DMS 273 (cell line): ENCODE data around the gene INTS3.
"Not testable (repeated sequence)": the region's sequence is repeated elsewhere in the genome, so short reads cannot be mapped to it uniquely, and the experiment has no call there.

Experiments
- DNase-seq: peaks from one replicate; lab custom pipeline; 2025; ENCODE audit not compliant: unreplicated experiment; lab: John Stamatoyannopoulos, UW

INTS3 gene

DNA sequence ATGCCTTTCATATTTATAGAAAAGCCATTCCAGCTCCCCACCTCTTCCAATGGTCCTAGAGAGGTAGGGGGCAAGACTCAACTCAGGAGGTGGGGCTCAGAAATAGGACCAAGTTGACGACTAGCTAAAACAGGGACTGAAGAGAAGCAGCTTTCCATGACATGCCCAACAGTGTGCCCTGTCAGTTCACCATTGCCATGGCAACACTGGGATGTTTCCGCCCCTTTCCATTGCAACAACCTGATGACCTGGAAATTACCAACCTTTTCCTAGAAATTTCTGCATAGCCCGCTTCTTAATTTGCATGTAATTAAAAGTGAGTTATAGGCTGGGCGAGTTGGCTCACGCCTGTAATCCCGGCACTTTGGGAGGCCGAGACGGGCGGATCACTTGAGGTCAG is 22.4 kb upstream of the INTS3 start:
- DNase-seq: no peak

- no peak for DNase-seq
These were observed 16.8 kb upstream of the INTS3 start for GRCh38 chr1:153711026-153711425.

DNA sequence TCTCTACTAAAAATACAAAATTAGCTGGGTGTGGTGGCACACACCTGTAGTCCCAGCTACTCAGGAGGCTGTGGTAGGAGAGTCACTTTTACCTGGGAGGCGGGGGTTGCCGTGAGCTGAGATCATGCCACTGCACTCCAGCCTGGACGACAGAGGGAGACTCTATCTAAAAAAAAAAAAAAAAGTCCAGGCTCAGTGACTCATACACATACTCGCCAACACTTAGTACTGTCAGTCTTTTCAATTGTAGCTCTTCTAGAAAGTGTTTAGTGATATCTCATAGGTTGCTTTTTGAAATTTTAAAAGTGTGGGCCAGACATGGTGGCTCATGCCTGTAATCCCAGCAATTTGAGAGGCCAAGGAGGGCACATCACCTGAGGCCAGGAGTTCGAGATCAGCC is 11.6 kb upstream of the INTS3 start:
- not testable (repeated sequence) for DNase-seq

DNA sequence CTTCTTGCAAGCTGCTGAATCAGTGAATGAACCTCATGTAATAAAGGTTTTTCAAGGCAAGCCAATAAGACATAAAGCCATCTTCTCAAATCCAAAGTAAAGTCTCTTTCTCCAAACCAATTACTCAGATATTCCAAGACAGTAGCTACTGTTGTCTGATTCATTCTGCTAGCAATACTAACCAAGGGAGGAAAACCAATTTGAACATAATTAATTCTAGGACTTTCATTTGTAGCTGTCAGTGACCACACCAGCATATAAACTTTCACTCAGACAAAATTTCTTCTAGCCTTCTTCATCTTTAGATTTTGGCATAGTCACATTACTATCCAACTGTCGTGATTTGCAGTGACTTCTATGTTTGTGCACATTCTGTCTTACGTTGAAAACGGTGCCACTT is 10.5 kb upstream of the INTS3 start:
- DNase-seq: no peak

GRCh38 chr1:153723687-153724086 is 4.2 kb upstream of the INTS3 start:
- no peak for DNase-seq

GRCh38 chr1:153724634-153725033 is 3.2 kb upstream of the INTS3 start:
- DNase-seq: not testable (repeated sequence)

DNA sequence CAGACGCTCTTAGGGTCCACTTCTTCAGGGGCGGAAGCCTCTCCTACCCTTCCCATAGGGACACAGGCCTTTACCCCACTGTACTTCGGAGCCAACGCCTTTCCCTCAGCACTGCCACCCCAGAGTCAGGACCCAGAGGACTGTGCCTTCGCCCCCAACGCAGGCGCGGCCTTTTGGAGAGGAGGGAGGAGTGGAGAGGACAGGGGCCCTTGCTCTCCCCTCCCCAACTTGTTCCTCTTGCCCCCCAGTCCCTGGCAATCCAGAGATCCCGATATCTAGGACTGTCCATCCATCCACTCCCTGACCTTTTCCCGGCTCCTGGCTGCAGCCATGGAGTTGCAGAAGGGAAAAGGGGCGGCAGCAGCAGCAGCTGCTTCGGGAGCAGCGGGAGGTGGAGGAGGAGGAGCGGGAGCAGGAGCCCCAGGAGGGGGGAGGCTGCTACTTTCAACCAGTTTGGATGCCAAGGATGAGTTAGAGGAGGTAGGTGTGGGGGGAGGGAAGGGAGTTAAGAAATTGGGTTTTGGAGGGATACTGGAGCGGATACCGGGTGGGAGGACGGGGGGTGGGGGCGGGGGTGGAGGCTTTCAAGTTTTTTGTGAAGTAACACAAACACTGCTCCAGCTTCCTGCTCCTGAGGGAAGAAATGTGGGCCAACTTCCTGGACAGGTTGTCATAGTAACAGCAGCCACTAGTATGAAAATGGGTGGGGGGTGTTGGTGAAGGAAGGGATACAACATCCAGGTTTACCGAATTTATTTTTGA is 636 bp downstream of the INTS3 start:
- DNase-seq: peak; percentile 79

DNA sequence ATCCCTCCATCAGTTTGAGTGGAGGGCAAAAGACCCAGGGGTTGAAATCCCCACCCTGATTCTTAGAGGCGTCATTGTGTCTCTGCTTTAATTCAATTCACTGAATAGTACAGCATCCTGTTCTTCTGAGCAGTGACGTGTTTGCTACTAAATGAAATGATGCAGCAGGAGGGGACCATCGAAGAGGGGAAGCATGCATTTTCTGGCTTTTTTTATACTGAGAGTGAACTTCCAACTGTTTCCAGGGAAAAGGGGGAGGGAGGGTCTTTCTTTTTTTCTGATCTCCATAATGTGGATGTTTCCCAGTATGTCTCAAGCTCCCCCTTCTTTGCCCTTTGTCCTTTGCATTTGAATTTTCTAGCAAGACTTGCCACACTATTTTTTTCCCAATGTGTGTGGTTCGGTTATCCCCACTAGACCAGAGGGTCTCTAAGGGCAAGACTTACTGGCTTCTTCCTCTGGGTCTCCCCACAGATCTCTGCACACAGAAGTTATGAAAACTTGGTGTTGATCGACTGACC is 2.7 kb downstream of the INTS3 start:
- no peak for DNase-seq

GRCh38 chr1:153733970-153734369 is 6.1 kb downstream of the INTS3 start:
- no peak for DNase-seq

DNA sequence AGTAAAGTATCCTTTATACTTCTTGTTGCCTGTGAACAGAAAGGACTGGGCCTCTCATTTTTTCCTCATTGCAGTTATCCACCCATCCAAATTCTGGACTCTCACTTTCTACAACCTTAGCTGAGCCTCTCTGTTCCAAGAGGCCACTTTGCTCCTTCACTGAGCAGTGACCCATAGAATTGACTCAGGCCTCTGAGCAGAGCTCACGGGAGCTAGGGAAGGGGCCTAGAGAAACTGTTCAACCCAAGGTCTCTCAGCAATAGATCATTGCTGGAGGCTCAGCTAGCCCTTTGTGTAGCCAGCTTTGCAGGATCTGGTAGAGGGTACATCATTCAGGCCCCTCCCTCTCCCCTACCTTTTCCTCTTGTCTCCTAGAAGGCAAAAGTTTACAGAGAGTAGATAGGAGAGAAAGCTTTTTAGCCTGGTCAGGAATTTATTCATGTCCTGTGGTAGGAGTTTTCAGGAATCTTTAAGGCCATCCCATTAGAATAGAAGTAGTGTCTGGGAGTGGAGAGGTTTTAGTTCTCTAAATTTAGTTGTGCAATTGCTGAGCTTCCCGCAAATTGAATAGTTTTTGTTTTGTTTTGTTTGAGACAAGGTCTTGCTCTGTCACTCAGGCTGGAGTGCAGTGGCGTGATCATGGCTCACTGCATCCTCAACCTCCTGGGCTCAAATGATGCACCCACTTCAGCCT is 6.7 kb downstream of the INTS3 start:
- no peak for DNase-seq

DNA sequence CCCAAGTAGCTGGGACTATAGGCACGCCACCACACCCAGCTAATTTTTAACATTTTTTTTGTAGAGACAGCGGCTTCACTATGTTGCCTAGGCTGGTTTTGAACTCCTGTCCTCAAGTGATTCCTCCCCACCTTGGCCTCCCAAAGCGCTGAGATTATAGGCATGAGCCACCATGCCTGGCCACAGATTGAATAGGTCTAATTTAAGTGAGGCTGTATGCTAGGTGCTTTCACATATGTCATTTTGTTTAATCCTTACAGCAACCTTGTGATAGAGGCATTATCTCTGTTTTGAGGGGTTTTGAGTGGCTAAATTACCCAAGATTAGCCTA is 7.2 kb downstream of the INTS3 start:
- DNase-seq: no peak

DNA sequence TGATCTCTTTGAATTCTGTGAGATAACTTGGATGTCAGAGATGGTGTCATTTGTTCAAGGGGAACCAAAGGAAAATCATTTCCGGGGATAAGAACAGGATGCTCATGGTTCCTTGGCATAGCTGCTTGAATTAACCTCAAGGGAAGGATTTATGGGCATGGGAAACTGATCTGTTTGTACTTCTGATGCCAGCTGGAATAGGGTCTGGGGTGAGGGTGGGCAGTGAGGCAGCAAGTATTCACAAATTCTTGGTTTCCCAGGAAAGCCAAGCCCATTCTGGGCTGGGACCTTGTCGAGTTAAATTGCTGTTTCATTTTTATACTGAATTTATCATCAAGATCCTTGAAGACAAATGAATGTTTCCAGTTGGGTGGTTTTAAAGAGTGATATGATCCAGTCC is 14.1 kb downstream of the INTS3 start:
- DNase-seq: no peak

DNA sequence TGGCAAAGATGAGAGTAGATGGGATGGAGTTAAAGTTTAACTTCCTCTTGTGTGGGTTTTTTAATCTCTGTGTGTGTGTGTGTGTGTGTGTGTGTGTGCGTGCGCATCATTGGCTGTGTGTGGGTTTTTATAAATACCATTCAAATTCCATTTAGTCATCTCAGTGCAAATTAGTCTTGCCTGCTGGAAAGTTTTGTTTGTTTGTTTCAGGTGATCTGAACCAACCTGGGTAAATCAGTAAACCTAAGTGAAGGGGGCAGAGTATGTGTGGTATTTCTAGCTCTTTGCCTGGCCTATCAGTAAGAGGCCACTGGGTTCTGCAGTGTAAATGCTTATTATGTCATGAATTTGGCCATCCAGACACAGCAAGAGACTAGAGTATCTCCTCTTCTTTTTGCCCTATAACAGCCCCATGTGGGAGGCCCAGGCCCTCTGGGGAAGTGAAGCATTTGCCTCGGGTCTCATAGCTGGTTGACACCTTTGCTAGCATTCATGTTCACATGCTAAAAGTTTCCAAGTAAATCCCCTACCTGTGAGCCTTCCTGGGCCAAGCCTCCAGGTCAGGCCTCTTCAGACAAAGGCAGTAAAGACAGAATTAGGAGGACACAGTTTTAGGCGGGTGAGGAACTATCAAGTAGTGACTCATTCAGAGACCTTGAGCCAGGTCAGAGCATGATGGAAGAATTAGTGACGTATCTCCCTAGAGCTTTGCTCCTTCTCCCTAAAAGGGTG is 14.7 kb downstream of the INTS3 start:
- no peak for DNase-seq

DNA sequence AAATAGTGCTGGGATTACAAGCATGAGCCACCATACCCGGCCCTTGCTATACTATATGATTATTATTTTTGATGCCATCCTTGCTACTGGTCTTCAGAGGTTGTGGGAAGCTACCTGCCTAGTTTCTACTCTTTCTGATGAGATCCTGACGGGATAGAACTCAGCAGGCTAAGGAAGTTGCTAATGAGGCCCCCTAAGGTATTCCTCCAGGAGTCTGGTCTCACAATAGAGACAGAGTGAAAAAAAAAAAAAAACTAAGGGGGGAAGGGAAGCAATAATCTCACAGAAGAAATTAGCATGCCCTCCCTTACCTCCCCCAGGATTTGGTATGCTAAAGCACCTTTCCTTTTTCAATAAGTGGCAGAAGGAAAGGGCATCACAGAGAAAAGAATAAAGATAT is 17.6 kb downstream of the INTS3 start:
- no peak for DNase-seq

DNA sequence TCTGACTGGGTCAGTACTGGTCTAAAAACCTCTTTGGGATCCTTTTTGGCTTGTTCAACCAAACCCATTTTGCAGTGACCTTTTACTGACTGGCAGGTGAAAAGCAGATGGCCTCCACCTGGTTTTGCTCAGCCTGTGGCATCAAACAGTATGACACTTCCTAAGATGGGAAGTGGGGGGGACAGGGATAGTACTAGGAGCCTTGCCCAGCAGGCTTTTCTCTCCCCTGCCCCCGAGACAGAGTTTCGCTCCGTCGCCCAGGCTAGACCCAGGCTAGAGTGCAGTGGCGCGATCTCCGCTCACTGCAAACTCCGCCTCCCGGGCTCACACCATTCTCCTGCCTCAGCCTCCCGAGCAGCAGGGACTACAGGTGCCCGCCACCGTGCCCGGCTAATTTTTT is 18.3 kb downstream of the INTS3 start:
- DNase-seq: no peak

GRCh38 chr1:153748903-153749302 is 21.1 kb downstream of the INTS3 start:
- no peak for DNase-seq

DNA sequence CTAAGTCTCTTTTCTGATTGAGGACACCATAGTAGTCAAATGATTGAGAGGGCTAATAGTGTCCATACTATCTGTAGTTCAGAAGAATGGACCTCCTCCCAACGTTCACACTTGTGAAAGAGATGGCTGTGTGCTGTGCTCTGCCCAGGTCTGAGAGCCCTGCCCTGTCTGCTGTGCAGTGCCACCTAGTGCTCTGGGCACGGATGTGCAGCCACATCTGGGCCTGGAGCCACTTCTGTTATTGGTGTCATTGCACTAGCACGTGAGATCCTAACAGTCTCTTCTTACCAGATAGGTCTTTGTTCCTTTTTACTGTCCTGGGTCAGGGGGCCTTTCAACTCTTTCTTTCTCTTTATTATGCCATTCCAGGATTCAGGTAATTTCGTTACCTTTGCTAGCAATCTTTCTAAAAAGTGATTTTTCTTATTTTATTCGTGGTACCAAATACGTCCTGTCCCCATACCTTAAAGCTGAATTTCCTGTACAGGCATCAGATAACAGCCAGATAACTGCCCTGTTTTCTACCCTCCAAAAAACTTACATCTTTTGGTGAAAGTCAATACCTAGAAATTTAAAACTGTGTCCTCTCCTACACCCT is 21.7 kb downstream of the INTS3 start:
- DNase-seq: peak; percentile 89

DNA sequence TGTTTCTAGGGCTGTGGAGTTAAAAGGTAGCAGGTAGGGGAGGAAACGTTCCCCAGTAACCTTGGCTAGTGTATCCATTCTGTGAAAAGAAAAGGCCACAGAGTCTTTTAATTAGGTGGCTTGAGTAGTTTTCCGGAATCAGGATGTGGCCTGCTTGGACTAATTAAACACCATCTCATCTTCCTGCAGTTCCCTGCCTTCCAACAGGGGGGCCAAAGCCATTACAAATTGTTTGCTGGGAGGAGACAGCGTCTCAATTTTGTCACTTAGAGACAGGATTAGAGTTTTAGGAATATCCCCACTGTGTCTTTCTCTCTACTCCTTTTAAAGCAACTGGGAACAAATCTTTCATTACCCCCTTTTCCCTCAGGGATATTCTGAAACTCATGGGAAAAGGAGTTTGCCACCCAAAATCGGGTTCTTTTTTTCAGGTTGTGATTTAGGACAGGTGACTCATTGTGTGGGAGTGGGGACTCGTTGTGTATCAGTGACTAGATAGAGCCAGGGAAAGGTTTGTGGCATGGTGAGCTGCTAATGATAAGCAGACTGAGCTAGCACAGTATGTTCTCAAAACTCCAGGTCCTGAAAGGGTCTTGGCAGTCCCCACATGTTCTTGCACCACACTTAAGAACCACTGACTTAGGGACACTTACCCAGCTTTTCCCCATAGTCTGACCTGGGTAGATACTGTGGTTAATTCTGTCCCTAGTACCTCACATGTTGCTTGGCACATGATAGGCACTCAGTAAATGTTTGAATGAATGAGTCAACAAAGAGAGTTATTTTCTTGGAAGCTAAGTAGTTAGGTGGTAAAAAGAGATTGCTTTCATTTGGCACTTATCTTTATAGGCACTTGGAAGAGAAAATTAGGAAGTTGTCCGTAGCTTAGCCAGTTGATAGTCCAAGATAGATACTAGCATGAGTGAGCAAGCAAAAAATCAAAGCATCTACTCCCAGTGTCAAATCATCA is 22.5 kb downstream of the INTS3 start:
- DNase-seq: peak; percentile 20

- no peak for DNase-seq
These were observed 24.2 kb downstream of the INTS3 start for GRCh38 chr1:153752072-153752471.

DNA sequence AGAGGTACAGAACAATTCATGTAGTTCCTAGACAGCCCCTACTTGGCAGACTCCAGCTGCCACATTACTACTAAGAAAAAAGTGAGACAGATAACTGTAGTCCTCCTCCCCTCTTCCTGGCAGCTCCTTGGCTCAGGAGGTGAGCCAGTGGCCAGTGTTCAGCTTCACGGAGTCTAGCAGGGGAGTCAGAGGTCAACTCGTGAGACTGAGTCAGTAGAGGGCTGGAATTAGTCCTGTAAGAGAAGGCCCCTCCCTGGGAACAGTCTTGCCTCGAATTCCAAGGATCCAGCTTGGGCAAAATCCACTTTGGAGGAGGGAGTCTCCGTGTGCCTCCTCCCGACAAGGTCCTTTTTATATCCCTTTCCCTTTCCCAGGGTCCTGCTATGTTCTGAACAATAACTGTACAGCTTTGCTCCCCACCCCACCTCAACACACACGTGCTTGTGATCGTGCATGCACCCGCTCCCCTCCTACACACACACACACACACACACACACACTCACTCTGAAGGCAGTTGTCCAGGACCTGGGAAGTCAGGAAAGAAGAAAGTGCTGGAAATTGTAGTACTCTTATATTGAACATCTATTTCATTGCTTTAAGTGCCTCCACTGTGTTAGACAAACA is 24.8 kb downstream of the INTS3 start:
- no peak for DNase-seq
